IMR-90 (cell line): ENCODE measurements around the gene ALDH1A1. TPM values are rescaled to one million over a fixed set of nuclear protein-coding genes. Genes with fewer than 3 reads are reported as not detected.

Source experiments
- ATAC-seq: fragments of 200-7000 bp; cut with Tn5 transposase; 2 replicates; pipeline ENCODE4 v1.9.1; 2020; ENCODE audit warnings: low read depth, mild to moderate bottlenecking, moderate library complexity
- BruUV-seq: library from RNA; stranded (reverse); fragments of 400-500 nt; replicated peaks from 2 replicates; lab custom pipeline; 2021; lab: Mats Ljungman, UMichigan
- CTCF ChIA-PET: fragments of 300-600 bp; formaldehyde crosslinking; extraction: SDS; loops from one replicate; lab custom pipeline; 2021; ENCODE audit warnings: antibody characterized with exemption; lab: Yijun Ruan, JAX
- POLR2A ChIA-PET: fragments of 300-600 bp; sonication (Branson Sonifier 250); formaldehyde crosslinking; loops from one replicate; lab custom pipeline; 2022; ENCODE audit warnings: antibody characterized with exemption; ENCODE audit not compliant: unreplicated experiment; lab: Charles Lee
- DNase-seq: peaks from one replicate; pipeline ENCODE4 v3.0.0; 2013
- H2AFZ ChIP-seq: replicated peaks from 2 replicates; pipeline ENCODE3; 2013; ENCODE audit warnings: low read length, mild to moderate bottlenecking; ENCODE audit not compliant: poor library complexity
- H2AK5ac ChIP-seq: 2 replicates; pipeline ENCODE4 v1.6.1; 2013; ENCODE audit warnings: low read depth, low read length, inconsistent platforms
- H2AK9ac ChIP-seq: replicated peaks from 2 replicates; pipeline ENCODE3; 2013; ENCODE audit warnings: mild to moderate bottlenecking, low read depth, low read length, moderate library complexity; ENCODE audit not compliant: poor library complexity
- H2BK120ac ChIP-seq: 2 replicates; pipeline ENCODE4 v1.6.1; 2013; ENCODE audit warnings: low read depth, low read length, inconsistent platforms
- H2BK15ac ChIP-seq: 3 replicates; pipeline ENCODE4 v1.6.1; 2013; ENCODE audit warnings: low read depth, low read length, inconsistent platforms
- H2BK20ac ChIP-seq: 2 replicates; pipeline ENCODE4 v1.6.1; 2013; ENCODE audit warnings: low read depth, mild to moderate bottlenecking, inconsistent platforms, low read length, moderate library complexity
- H2BK5ac ChIP-seq: 2 replicates; pipeline ENCODE4 v1.6.1; 2013; ENCODE audit warnings: mild to moderate bottlenecking, low read depth, low read length, inconsistent platforms; ENCODE audit not compliant: poor library complexity, severe bottlenecking
- H3K14ac ChIP-seq: replicated peaks from 2 replicates; pipeline ENCODE4 v1.6.1; 2013; ENCODE audit warnings: low read depth, low read length, inconsistent platforms
- H3K18ac ChIP-seq: 2 replicates; pipeline ENCODE4 v1.6.1; 2013; ENCODE audit warnings: low read depth, low read length, control low read depth
- H3K23ac ChIP-seq: 2 replicates; pipeline ENCODE4 v1.6.1; 2013; ENCODE audit warnings: low read depth, low read length, inconsistent platforms
- H3K27ac ChIP-seq: 2 replicates; pipeline ENCODE4 v1.5.1; 2013; ENCODE audit warnings: mild to moderate bottlenecking, control low read depth, low read length; ENCODE audit not compliant: insufficient read depth
- H3K27me3 ChIP-seq: 2 replicates; pipeline ENCODE4 v1.6.1; 2013; ENCODE audit warnings: low read length; ENCODE audit not compliant: control insufficient read depth, insufficient read depth
- H3K36me3 ChIP-seq: 2 replicates; pipeline ENCODE4 v1.6.1; 2013; ENCODE audit warnings: low read length, mixed read lengths; ENCODE audit not compliant: control insufficient read depth, insufficient read depth
- H3K4ac ChIP-seq: 2 replicates; pipeline ENCODE4 v1.6.1; 2013; ENCODE audit warnings: low read depth, low read length, inconsistent platforms
- H3K4me1 ChIP-seq: 2 replicates; pipeline ENCODE4 v1.6.1; 2013; ENCODE audit warnings: low read length, mixed read lengths; ENCODE audit not compliant: control insufficient read depth, insufficient read depth
- H3K4me2 ChIP-seq: 2 replicates; pipeline ENCODE4 v1.6.1; 2013; ENCODE audit warnings: low read depth, mild to moderate bottlenecking, control low read depth, low read length, moderate library complexity
- H3K4me3 ChIP-seq: 2 replicates; pipeline ENCODE4 v1.5.1; 2013; ENCODE audit warnings: low read depth, mild to moderate bottlenecking, control low read depth, low read length, moderate library complexity; ENCODE audit not compliant: insufficient read depth
- H3K56ac ChIP-seq: 2 replicates; pipeline ENCODE4 v1.6.1; 2013; ENCODE audit warnings: low read length, inconsistent platforms; ENCODE audit not compliant: insufficient read depth; ENCODE audit errors: extremely low read depth
- H3K79me1 ChIP-seq, 2 experiments: 2 replicates each; pipeline ENCODE4 v1.6.1; 2013; ENCODE audit warnings: low read length in 2 of 2, inconsistent platforms in 1 of 2, low read depth in 1 of 2
- H3K9ac ChIP-seq: 2 replicates; pipeline ENCODE4 v1.6.1; 2013; ENCODE audit warnings: low read depth, low read length, control low read depth
- H3K9me1 ChIP-seq: 2 replicates; pipeline ENCODE4 v1.6.1; 2013; ENCODE audit warnings: low read length, inconsistent platforms; ENCODE audit not compliant: insufficient read depth
- H3K9me3 ChIP-seq: 2 replicates; pipeline ENCODE4 v1.6.1; 2013; ENCODE audit warnings: low read length; ENCODE audit not compliant: control insufficient read depth, insufficient read depth
- H4K20me1 ChIP-seq: 2 replicates; pipeline ENCODE4 v1.6.1; 2013; ENCODE audit warnings: low read length, inconsistent platforms; ENCODE audit not compliant: insufficient read depth
- H4K5ac ChIP-seq: 2 replicates; pipeline ENCODE4 v1.6.1; 2013; ENCODE audit warnings: mild to moderate bottlenecking, low read depth, low read length, control low read depth
- H4K8ac ChIP-seq, 2 experiments: 2 replicates each; pipeline ENCODE4 v1.6.1; 2013; ENCODE audit warnings: low read depth in 2 of 2, low read length in 2 of 2, control low read depth in 1 of 2, inconsistent platforms in 1 of 2
- H4K91ac ChIP-seq: 2 replicates; pipeline ENCODE4 v1.6.1; 2013; ENCODE audit warnings: low read depth, low read length, inconsistent platforms; ENCODE audit not compliant: insufficient read depth
- FOS ChIP-seq: fragments of 150-350 bp; IDR thresholded peaks from 2 replicates; pipeline ENCODE4 v1.6.1; 2016; ENCODE audit warnings: low read depth, low read length
- whole genome bisulfite sequencing, 2 experiments: methylation state at CpG; one replicate each; pipeline versions ENCODE4 v1.1.5 to v1.1.7; 2013; ENCODE audit warnings: missing lambda C conversion rate in 2 of 2; ENCODE audit not compliant: insufficient read length in 1 of 2; ENCODE audit errors: extremely low coverage in 2 of 2; 5-methylcytosine and 5-hydroxymethylcytosine counted together
- dilution Hi-C: fragments of 300-500 bp; cut with HindIII; formaldehyde crosslinking; loops from one replicate; pipeline ENCODE4 v1.14.3; 2018; ENCODE audit warnings: low sequenced_read_pairs; ENCODE audit not compliant: unreplicated experiment
- in situ Hi-C: fragments of 300-500 bp; cut with MboI; formaldehyde crosslinking; loops from 3 replicates; pipeline ENCODE4 v1.14.3; 2019; ENCODE audit warnings: low sequenced_read_pairs, inconsistent platforms, mixed read lengths
- intact Hi-C: fragments of 100-400 bp; cut with micrococcal nuclease; formaldehyde crosslinking; loops from 2 replicates; pipeline ENCODE4 v1.10.0; 2022
- polyA plus RNA-seq, 3 experiments: library from polyadenylated mRNA; depleted of rRNA; stranded (reverse); fragments of >200 nt; gene quantifications; 2 replicates each; pipeline ENCODE4 v1.2.3, GENCODE V29; 2012; ENCODE audit warnings: low replicate concordance in 1 of 3
- total RNA-seq: library from RNA; depleted of rRNA; stranded (reverse); fragments of >200 nt; gene quantifications from 2 replicates; pipeline ENCODE4 v1.2.3, GENCODE V29; 2012

ALDH1A1 gene
- total and polyA plus RNA-seq, 2 of the 4 experiments (the other 2 are of a cell fraction), result not detected

DNA sequence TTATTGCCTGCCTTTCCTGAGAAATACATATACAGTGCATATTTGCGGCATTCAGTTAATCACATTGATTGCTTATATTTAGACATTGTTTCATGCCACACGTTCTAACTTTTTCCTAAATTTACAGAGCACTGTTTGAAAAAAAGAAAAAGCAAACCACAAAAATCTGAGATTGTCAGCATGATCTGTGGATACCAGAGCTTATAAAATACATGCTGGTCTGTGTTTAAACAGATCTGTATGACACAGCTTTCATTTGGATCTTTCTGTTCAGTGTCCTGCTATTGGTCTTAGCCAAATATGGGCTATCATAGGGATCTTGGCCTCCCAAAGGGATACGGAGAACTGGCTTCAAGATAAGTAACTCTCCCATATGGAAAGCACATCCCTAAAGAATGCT is 20.2 kb downstream of the ALDH1A1 start:
- H3K56ac ChIP-seq, result no peak overlapping the region
- H2BK5ac ChIP-seq, result no peak overlapping the region
- no peak overlapping the region for H2AFZ ChIP-seq
- no peak overlapping the region for H2AK9ac ChIP-seq
- no peak overlapping the region for H3K4me2 ChIP-seq
- no peaks in the 10 kb centered on the region for H4K20me1 ChIP-seq
- in situ Hi-C loops (no loop called here), intact Hi-C loops (no loop called here), dilution Hi-C loops (no loop called here)
- no peaks in the 10 kb centered on the region; the same call in 1 of the 2 replicates for H3K27me3 ChIP-seq
- no peak overlapping the region for H3K9ac ChIP-seq
- ChIA-PET CTCF (no interaction called here), POLR2A (no interaction called here)
- H4K8ac ChIP-seq, result no peak overlapping the region
- H3K4me1 ChIP-seq, result no peaks in the 10 kb centered on the region
- no peak overlapping the region for H3K4me3 ChIP-seq
- ATAC-seq (no peak), DNase-seq (no peak)
- H3K79me1 ChIP-seq, result no peaks in the 10 kb centered on the region
- H3K4ac ChIP-seq, result no peak overlapping the region
- no peaks in the 10 kb centered on the region for H3K9me1 ChIP-seq
- WGBS, 2 experiments, result no CpG with 5 or more reads among the region's 3 CpGs
- H3K36me3 ChIP-seq, result no peaks in the 10 kb centered on the region
- no peak overlapping the region for H4K91ac ChIP-seq
- no peak overlapping the region for H2AK5ac ChIP-seq
- H3K27ac ChIP-seq, result no peak overlapping the region
- BruUV-seq, result no TSS peak
- H2BK120ac ChIP-seq, result no peak overlapping the region
- H4K5ac ChIP-seq, result no peak overlapping the region
- H2BK20ac ChIP-seq, result no peak overlapping the region
- no peak overlapping the region for H3K18ac ChIP-seq
- no peak overlapping the region for H3K23ac ChIP-seq
- H2BK15ac ChIP-seq, result no peak overlapping the region
- no peak overlapping the region for H3K14ac ChIP-seq
- no peaks in the 10 kb centered on the region for H3K9me3 ChIP-seq
- TF ChIP-seq FOS, result no peak
